GM18907 (cell line): ENCODE data around the gene TMEM37.

ENCODE experiments used
- ATAC-seq: cut with Tn5 transposase; IDR thresholded peaks from one replicate; pipeline ENCODE4 v1.9.1; 2021; ENCODE audit warnings: mild to moderate bottlenecking, moderate library complexity; ENCODE audit not compliant: unreplicated experiment

Gene TMEM37

GRCh38 chr2:119451336-119452050, 19.8 kb downstream of the TMEM37 start:
- ATAC-seq, result no peak

DNA sequence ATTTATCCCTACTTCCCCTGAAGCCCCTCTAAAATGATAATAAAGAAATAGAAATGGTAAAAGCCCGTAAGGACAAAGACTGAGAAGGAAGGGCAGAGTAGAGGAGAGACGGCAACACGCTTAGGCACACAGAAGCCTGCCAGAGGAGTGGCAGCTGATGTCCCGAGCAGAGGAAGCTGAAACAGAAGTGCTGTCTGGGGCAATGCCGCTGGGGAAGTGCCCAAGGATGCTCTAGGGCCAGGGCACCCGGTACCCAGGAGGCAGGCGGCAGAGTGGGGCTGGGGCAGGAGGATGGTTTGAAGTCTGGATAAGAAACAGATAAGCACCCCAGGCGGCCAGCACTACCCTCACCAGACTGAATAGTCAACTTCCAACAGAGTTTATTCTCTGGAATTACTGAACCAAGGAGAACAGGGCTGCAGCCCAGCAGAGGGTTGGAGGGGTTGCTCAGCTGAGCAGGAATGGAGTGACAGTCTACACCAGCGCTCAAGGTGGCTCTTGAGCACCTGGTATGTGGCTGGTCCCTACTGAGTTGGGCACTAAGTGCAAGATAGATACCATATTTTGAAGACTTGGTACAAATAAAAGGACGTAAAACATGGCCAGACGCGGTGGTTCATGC, 22.4 kb downstream of the TMEM37 start:
- ATAC-seq, result no peak

- ATAC-seq, result no peak
Measured at GRCh38 chr2:119455066-119455718, 23.5 kb downstream of the TMEM37 start.

GRCh38 chr2:119460076-119460475, 28.4 kb downstream of the TMEM37 start:
- ATAC-seq, result no peak

DNA sequence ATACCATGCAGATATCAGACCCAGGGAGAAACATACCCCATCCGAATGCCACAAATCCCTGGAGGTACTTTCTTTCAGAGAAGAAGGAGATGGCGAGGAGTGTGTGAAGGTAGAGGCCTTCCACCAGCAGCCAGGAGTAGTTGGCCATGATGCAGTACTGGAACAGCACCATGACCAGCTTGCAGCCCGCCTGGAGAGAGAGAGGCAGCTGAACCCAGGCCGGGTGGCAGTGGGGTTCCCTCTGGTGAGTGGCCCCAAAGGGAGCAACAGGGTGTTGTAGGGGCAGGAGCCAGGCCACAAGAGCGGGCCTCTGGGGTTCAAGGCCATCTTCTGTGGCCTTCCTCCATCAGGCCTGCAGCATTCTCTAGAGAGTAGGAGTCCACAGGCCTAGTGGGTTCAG, 30.2 kb downstream of the TMEM37 start:
- ATAC-seq, result no peak

DNA sequence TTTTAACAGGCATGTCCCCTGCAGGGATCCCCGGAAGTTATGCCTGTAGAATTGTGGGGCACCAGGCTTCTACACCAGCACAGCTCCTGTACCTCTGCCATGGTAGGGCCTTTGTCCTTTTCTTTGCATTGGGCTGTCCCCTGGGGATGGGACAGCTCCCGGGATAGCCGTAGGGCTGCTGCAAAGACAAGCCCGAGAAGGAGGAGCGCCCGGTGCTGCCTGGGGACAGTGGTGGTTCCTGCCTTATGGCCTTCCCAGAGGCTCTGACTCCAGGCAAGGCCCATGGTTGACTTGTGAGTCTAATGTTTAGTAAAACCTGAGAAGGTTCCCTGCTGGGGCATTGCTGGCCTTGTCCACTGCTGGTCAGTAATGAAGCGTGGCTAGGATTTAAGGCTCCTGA, 30.9 kb downstream of the TMEM37 start:
- no peak for ATAC-seq

DNA sequence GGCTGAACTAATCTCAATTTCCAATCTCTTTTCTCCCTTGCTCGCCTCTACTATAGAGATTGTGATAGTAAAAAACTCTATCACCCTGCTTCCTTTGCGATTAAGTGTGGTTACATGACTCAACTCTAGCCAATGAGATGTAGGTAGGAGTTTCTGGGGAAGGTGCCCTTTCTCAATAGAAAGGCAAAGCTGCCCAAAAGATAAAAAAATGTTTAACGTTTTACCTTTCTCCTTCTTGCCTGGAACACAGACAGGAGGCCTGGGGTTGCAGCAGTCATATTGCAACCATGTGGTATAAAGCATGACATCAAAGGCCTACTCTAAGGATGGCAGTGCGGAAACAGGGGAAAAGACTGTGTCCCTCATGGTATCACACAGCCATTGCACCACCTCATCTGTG, 31.5 kb downstream of the TMEM37 start:
- ATAC-seq, result no peak

DNA sequence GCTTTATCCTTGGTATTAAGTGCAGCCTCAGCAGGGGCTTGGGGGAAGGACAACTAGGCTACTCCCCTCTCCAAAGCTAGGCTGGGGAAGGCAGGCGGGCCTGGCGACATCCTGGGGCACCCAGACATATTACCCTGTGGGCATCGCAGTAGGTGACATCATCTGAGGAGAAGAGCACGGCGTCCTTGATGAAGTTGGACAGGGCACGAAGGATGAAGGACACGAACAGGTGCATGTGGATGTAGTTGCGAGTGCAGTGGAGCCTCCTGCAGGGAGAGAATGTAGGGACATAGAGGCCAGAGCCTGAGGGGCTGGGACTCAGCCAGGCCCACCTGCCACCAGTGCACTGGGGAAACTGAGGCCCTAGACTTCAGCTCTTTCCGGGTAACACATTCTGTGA, 32.3 kb downstream of the TMEM37 start:
- no peak for ATAC-seq

GRCh38 chr2:119464981-119465380, 33.3 kb downstream of the TMEM37 start:
- no peak for ATAC-seq

- ATAC-seq, result no peak
Measured at GRCh38 chr2:119465687-119466086, 34.0 kb downstream of the TMEM37 start.

- ATAC-seq, result no peak
Measured at GRCh38 chr2:119466373-119466772, 34.7 kb downstream of the TMEM37 start.

GRCh38 chr2:119468154-119468955, 36.7 kb downstream of the TMEM37 start:
- no peak for ATAC-seq

- no peak for ATAC-seq
Measured at GRCh38 chr2:119469131-119469530, 37.5 kb downstream of the TMEM37 start.

- no peak for ATAC-seq
Measured at GRCh38 chr2:119469661-119470297, 38.1 kb downstream of the TMEM37 start.

DNA sequence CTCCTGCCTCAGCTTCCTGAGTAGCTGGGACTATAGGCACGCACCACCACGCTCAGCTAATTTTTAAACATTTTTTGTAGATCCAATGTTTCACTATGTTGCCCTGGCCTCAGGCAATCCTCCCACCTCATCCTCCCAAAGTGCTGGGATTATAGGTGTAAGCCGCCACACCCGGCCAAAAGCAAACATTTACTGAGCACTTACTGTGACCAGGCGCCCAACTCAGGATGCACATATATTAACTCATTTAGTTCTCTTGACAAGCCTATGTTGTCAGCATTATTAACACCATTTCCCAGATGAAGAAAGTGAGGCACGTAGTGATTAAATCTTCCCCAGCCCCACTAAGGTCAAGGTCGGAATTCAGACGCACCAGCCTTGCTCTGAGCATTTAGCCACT, 41.1 kb downstream of the TMEM37 start:
- no peak for ATAC-seq

- no peak for ATAC-seq
Measured at GRCh38 chr2:119473621-119474370, 42.1 kb downstream of the TMEM37 start.

- ATAC-seq, result no peak
Measured at GRCh38 chr2:119474371-119475224, 42.9 kb downstream of the TMEM37 start.

DNA sequence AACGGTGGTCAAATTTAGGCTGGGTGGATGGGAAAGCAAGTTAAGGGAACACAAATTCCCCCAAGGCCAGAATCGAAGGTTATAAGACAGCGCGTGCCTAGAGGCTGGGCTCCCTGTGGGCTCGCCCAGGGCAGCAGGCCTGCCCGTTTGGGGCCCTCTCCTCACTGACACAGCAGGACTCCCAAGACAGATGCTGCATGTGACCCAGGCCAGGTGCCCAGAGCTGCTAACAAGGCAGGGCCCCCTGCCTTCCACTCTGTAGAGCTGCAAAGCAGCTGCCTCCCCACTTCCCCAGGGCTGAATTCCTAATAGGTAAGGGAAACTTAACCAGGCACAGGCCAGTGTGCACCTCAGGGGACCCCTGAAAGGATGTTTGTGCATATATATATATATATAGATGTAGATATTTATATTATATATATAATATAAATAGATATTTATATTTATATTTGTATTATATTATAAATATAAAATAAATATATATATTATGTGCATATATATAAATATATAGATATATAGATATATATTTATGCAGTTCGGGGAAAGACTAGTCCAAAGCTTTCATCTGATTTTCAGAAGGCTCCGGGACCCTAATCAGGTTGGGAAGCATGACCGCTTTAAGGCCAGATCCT, 43.7 kb downstream of the TMEM37 start:
- ATAC-seq, result no peak

GRCh38 chr2:119475857-119476244, 44.2 kb downstream of the TMEM37 start:
- ATAC-seq, result no peak
